K562 (cell line): Measurements from ENCODE around the gene FKBP1B. TPM values are rescaled to one million over a fixed set of nuclear protein-coding genes. Genes with fewer than 3 reads are reported as not detected.

Source experiments
- ATAC-seq: fragments of 200-7000 bp; cut with Tn5 transposase; 3 replicates; pipeline ENCODE4 v1.9.1; 2020; ENCODE audit warnings: moderate library complexity
- BruUV-seq: library from RNA; stranded (reverse); fragments of 400-500 nt; replicated peaks from 2 replicates; lab custom pipeline; 2021; lab: Mats Ljungman, UMichigan
- CTCF ChIA-PET: fragments of 300-600 bp; formaldehyde crosslinking; extraction: SDS; loops from one replicate; lab custom pipeline; 2021; ENCODE audit warnings: low intra/inter-chr PET ratio; lab: Yijun Ruan, JAX
- POLR2A ChIA-PET: fragments of 300-600, 350-650 bp; sonication (Branson Sonifier 250); formaldehyde crosslinking; extraction: SDS; loops from one replicate; lab custom pipeline; 2021; ENCODE audit warnings: antibody characterized with exemption, inconsistent platforms; lab: Yijun Ruan, JAX
- DNase-seq, 4 experiments: peaks; one replicate each; pipeline versions ENCODE4 v3.0.0 to v3.0.0-alpha.2; 2011 to 2018; ENCODE audit warnings: low spot score in 3 of 4, mixed read lengths in 3 of 4; ENCODE audit errors: extremely low read depth in 1 of 4
- FAIRE-seq: peaks from 2 replicates; lab custom pipeline; 2011; peaks lifted over from hg19 to GRCh38; lab: Jason Lieb, UNC
- H2AFZ ChIP-seq: 2 replicates; pipeline ENCODE4 v1.6.0; 2011; ENCODE audit warnings: low read depth, low read length, control low read depth, inconsistent platforms
- H3K27ac ChIP-seq: fragments of 200-600 bp; 3 replicates; pipeline ENCODE4 v1.8.0; 2011; ENCODE audit warnings: low read depth, mild to moderate bottlenecking, control low read depth, inconsistent platforms, low read length, moderate library complexity, mixed read lengths; ENCODE audit errors: extremely low read depth
- H3K27me3 ChIP-seq, 2 experiments: fragments of 300-600 bp in 1 of 2; 2 replicates in 1 of 2; 3 replicates in 1 of 2; pipeline versions ENCODE4 v1.6.0 to v1.8.0; 2011; ENCODE audit warnings: inconsistent platforms in 2 of 2, low read length in 2 of 2, mild to moderate bottlenecking in 1 of 2, mixed read lengths in 1 of 2, moderate library complexity in 1 of 2; ENCODE audit not compliant: control insufficient read depth in 2 of 2, insufficient read depth in 2 of 2
- H3K36me3 ChIP-seq: fragments of 300-600 bp; 3 replicates; pipeline ENCODE4 v1.8.0; 2011; ENCODE audit warnings: mild to moderate bottlenecking, low read length, inconsistent platforms; ENCODE audit not compliant: control insufficient read depth, insufficient read depth
- H3K4me1 ChIP-seq, 2 experiments: fragments of 200-600 bp in 1 of 2; replicated peaks in 1 of 2; 2 replicates in 1 of 2; 3 replicates in 1 of 2; pipeline versions ENCODE4 v1.5.1 to v1.8.0; 2011; ENCODE audit warnings: inconsistent platforms in 2 of 2, low read length in 2 of 2, mild to moderate bottlenecking in 1 of 2, mixed read lengths in 1 of 2, moderate library complexity in 1 of 2; ENCODE audit not compliant: control insufficient read depth in 2 of 2, insufficient read depth in 2 of 2
- H3K4me2 ChIP-seq: 2 replicates; pipeline ENCODE4 v1.6.1; 2011; ENCODE audit warnings: low read length, control low read depth, inconsistent platforms, mixed read lengths; ENCODE audit not compliant: insufficient read depth
- H3K4me3 ChIP-seq: fragments of 200-600 bp; sonication (generic), shearing (Covaris generic); 2 replicates; pipeline ENCODE4 v1.5.1; 2016; ENCODE audit warnings: control low read depth, inconsistent platforms
- H3K79me2 ChIP-seq: fragments of 200-600 bp; 3 replicates; pipeline ENCODE4 v1.8.0; 2011; ENCODE audit warnings: low read length, inconsistent platforms; ENCODE audit not compliant: control insufficient read depth, insufficient read depth
- H3K9ac ChIP-seq, 2 experiments: 2 replicates each; pipeline versions ENCODE4 v1.6.0 to v1.6.1; 2011; ENCODE audit warnings: low read depth in 2 of 2, low read length in 2 of 2, control low read depth in 1 of 2, inconsistent platforms in 1 of 2, mild to moderate bottlenecking in 1 of 2, mixed read lengths in 1 of 2; ENCODE audit not compliant: insufficient read depth in 1 of 2
- H3K9me1 ChIP-seq: one replicate; pipeline ENCODE4 v1.6.0; 2011; ENCODE audit warnings: inconsistent platforms, mild to moderate bottlenecking, low read length, moderate library complexity; ENCODE audit not compliant: control insufficient read depth, insufficient read depth
- H3K9me3 ChIP-seq: replicated peaks from 2 replicates; pipeline ENCODE4 v1.5.1; 2011; ENCODE audit warnings: low read depth, low read length, inconsistent platforms; ENCODE audit not compliant: control insufficient read depth, insufficient read depth
- H4K20me1 ChIP-seq: replicated peaks from 2 replicates; pipeline ENCODE4 v1.6.1; 2011; ENCODE audit warnings: low read length, inconsistent platforms, mixed read lengths; ENCODE audit not compliant: control insufficient read depth, insufficient read depth
- CBFA2T2 ChIP-seq: fragments of 450-650 bp; conservative IDR thresholded peaks from 2 replicates; pipeline ENCODE4 v1.6.1; 2017; ENCODE audit warnings: mild to moderate bottlenecking
- CBX1 ChIP-seq: sonication (generic); IDR thresholded peaks from 2 replicates; pipeline ENCODE4 v1.6.1; 2016; ENCODE audit warnings: antibody characterized with exemption, low read depth, mild to moderate bottlenecking
- CHD2 ChIP-seq: IDR thresholded peaks from 2 replicates; pipeline ENCODE4 v1.6.1; 2011; ENCODE audit warnings: low read depth, low read length
- E2F6 ChIP-seq, 2 experiments: IDR thresholded peaks; 2 replicates each; pipeline ENCODE4 v1.6.1; 2011; ENCODE audit warnings: borderline replicate concordance in 1 of 2, control low read depth in 1 of 2, low read depth in 1 of 2, low read length in 1 of 2, mild to moderate bottlenecking in 1 of 2, mixed read lengths in 1 of 2, moderate library complexity in 1 of 2; ENCODE audit not compliant: insufficient read depth in 1 of 2, insufficient read length in 1 of 2, poor library complexity in 1 of 2, severe bottlenecking in 1 of 2; ENCODE audit errors: extremely low read depth in 1 of 2
- HMGN3 ChIP-seq: IDR thresholded peaks from 2 replicates; pipeline ENCODE4 v1.6.1; 2011; ENCODE audit warnings: borderline replicate concordance, low read depth, mild to moderate bottlenecking, mixed read lengths, low read length; ENCODE audit not compliant: insufficient read length; ENCODE audit errors: extremely low read depth
- IFI16 ChIP-seq: fragments of 250-450 bp; sonication (Bioruptor Pico); IDR thresholded peaks from 2 replicates; pipeline ENCODE4 v2.1.2; 2022; ENCODE audit warnings: mild to moderate bottlenecking, inconsistent platforms
- LARP7 ChIP-seq: fragments of 450-650 bp; IDR thresholded peaks from 2 replicates; pipeline ENCODE4 v1.6.1; 2016
- MXI1 ChIP-seq: IDR thresholded peaks from 2 replicates; pipeline ENCODE4 v1.6.1; 2011; ENCODE audit warnings: low read depth, mild to moderate bottlenecking, improper control_type of control experiment, low read length
- POLR2G ChIP-seq: fragments of 200-400 bp; formaldehyde crosslinking; IDR thresholded peaks from 2 replicates; pipeline ENCODE4 v1.6.1; 2017; ENCODE audit warnings: low read depth, mild to moderate bottlenecking, antibody characterized with exemption, low read length, moderate library complexity
- RBM39 ChIP-seq: fragments of 200-400 bp; formaldehyde crosslinking; optimal IDR thresholded peaks from 2 replicates; pipeline ENCODE3; 2018; ENCODE audit warnings: low read depth, low read length
- SMARCE1 ChIP-seq: fragments of 450-650 bp; IDR thresholded peaks from 2 replicates; pipeline ENCODE4 v1.7.1; 2016; ENCODE audit warnings: mild to moderate bottlenecking
- SUPT5H ChIP-seq: fragments of 450-650 bp; IDR thresholded peaks from 2 replicates; pipeline ENCODE4 v1.6.1; 2016
- TBP ChIP-seq: optimal IDR thresholded peaks from 2 replicates; pipeline ENCODE3; 2011; ENCODE audit warnings: low read depth, low read length, improper control_type of control experiment
- ZNF3 ChIP-seq: fragments of 250-450 bp; sonication (Bioruptor Pico); IDR thresholded peaks from 2 replicates; pipeline ENCODE4 v1.5.0; 2021; ENCODE audit warnings: mild to moderate bottlenecking, moderate library complexity
- ZNF354B ChIP-seq: fragments of 250-450 bp; sonication (Bioruptor Pico); IDR thresholded peaks from 2 replicates; pipeline ENCODE4 v1.4.0; 2020
- WGBS: fragments of 100-300 bp; shearing (Covaris generic); methylation state at CpG from one replicate; pipeline ENCODE4 v1.1.6; 2016; ENCODE audit warnings: low coverage, mixed read lengths; ENCODE audit not compliant: insufficient coverage; ENCODE audit errors: missing lambda C conversion rate; 5-methylcytosine and 5-hydroxymethylcytosine counted together
- in situ Hi-C: fragments of 300-500 bp; cut with MboI; formaldehyde crosslinking; loops from 4 replicates; pipeline ENCODE4 v1.15.0; 2018; ENCODE audit warnings: inconsistent platforms, mixed read lengths
- intact Hi-C: fragments of 100-400 bp; cut with micrococcal nuclease; formaldehyde crosslinking; loops from 2 replicates; pipeline ENCODE4 v1.14.2; 2022
- polyA plus RNA-seq, 8 experiments: library from polyadenylated mRNA; depleted of rRNA in 4 of 8; stranded (reverse) in 5 of 8; unstranded in 3 of 8; fragments of >200 nt; fragmentation: Nextera tagmentation in 2 of 8; fragmentation: Illumina TruSeq in 1 of 8; extraction: Ambion mirVana in 2 of 8; extraction: Trizol in 1 of 8; gene quantifications; 2 replicates each; pipeline versions ENCODE4 v1.2.1 to v1.2.3, GENCODE V29; 2011 to 2014; ENCODE audit warnings: inconsistent platforms in 1 of 8, missing spikeins in 1 of 8
- total RNA-seq, 7 experiments: library from RNA; depleted of rRNA in 6 of 7; stranded (reverse); fragments of >200 nt in 6 of 7; fragmentation: Illumina TruSeq in 2 of 7; extraction: Trizol in 2 of 7; gene quantifications; 2 replicates each; pipeline versions ENCODE4 v1.2.1 to v1.2.3, GENCODE V29; 2011 to 2021; ENCODE audit warnings: low replicate concordance in 1 of 7
- TF ChIP-seq, protein P1 (sequence below): fragments of 200-800 bp; sonication (Bioruptor generic); IDR thresholded peaks from 2 replicates; pipeline ENCODE4 v1.6.1; 2017; ENCODE audit warnings: missing genetic modification characterization, missing compliant biosample characterization
- TF ChIP-seq, protein P2 (sequence below), 3 experiments: fragments of 200-800 bp in 1 of 3; sonication (Bioruptor generic) in 1 of 3; sonication (generic) in 1 of 3; formaldehyde crosslinking in 1 of 3; IDR thresholded peaks; 2 replicates each; pipeline versions ENCODE4 v1.6.1 to v1.8.0; 2016 to 2022; ENCODE audit warnings: mild to moderate bottlenecking in 2 of 3, missing compliant biosample characterization in 2 of 3, missing genetic modification characterization in 2 of 3, missing genetic modification reagents in 1 of 3

FKBP1B gene
- total and polyA plus RNA-seq, 9 of the 15 experiments (the other 6 are each of a cell fraction or from before 2014, with no cell fraction given): 0.58 to 9.4 (median 1.6) TPM

DNA sequence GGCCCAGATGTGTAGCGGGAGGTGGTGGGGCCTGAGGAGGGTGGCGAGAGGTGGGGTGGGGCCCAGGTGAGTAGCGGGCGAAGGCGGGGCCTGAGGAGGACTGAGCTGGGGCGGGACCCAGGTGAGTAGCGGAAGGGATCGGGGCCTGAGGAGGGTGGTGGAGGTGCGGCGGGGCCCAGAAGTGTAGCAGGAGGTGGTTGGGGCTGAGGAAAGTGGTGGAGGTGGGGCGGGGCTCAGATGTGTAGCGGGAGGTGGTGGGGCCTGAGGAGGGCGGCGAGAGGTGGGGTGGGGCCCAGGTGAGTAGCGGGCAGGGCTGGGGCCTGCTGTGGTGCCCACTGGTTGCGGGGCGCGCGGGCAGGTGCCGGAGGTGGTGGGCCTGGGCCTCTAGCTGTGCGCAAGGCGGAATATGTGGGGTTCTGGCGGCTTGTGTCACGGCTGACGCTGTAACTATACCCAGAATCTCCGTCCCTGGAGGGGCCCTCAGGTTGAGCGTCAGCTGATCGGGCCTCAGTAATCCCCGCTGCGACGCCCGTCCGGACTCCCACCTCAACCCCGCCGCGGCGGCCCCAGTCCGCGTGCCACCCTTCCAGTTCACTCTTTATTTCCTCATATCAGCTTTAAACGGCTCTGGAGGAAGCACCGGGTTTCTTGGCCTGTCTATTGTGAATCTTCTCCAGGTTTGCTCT lies 27.5 kb downstream of the FKBP1B start:
- Histone ChIP-seq H3K79me2 (peaks cover 41% of the 10 kb centered on the region), H3K4me2 (peak overlapping the region; percentile 99), H3K27me3 (no peaks in the 10 kb centered on the region), H3K4me3 (peak overlapping the region; percentile 58), H3K27ac (peak overlapping the region; percentile 60), H3K36me3 (peaks cover 32% of the 10 kb centered on the region), H3K9ac (peak overlapping the region; percentile 66 to 92), H4K20me1 (no peaks in the 10 kb centered on the region), H3K4me1 (peaks cover 9 to 15% of the 10 kb centered on the region in 2 experiments; a peak in 4 of 5 replicates), H2AFZ (peak overlapping the region; percentile 82), H3K9me1 (no peaks in the 10 kb centered on the region), H3K9me3 (no peaks in the 10 kb centered on the region)
- BruUV-seq: no TSS peak
- ChIA-PET POLR2A (interaction anchor here (0.5 to 1.9 kb wide), 11 partner anchors 10 to 1801 kb away, joined by 3 to 16 read pairs (median 6); partner anchors contain the start of genes ASXL2, ATAD2B, MFSD2B and WDCP), CTCF (no interaction called here)
- under 1% methylated on average over 23 of the region's 41 CpGs for WGBS
- intact Hi-C loops: loop anchor here (1.0 to 2.0 kb wide), 3 partner anchors 30 to 150 kb away; partner anchors contain the start of genes ATAD2B and WDCP
- peak; percentile 62 for ATAC-seq
- FAIRE-seq: no peak
- DNase-seq: peak in 2 of 4 experiments; percentile 12 to 42
- in situ Hi-C loops: no loop called here
- TF ChIP-seq CHD2: no peak
- peak; percentile 36 for TF ChIP-seq SUPT5H
- TF ChIP-seq SMARCE1: 0 out of 2 replicates have a peak, but pooled peaks have one; percentile 18
- no peak for TF ChIP-seq IFI16
- TF ChIP-seq ZNF3 (CRISPR knock-in tag): no peak
- 0 out of 2 replicates have a peak, but pooled peaks have one; percentile 7 for TF ChIP-seq POLR2G
- TF ChIP-seq CBX1: no peak
- TF ChIP-seq MXI1: no peak
- TF ChIP-seq, protein P1, sequence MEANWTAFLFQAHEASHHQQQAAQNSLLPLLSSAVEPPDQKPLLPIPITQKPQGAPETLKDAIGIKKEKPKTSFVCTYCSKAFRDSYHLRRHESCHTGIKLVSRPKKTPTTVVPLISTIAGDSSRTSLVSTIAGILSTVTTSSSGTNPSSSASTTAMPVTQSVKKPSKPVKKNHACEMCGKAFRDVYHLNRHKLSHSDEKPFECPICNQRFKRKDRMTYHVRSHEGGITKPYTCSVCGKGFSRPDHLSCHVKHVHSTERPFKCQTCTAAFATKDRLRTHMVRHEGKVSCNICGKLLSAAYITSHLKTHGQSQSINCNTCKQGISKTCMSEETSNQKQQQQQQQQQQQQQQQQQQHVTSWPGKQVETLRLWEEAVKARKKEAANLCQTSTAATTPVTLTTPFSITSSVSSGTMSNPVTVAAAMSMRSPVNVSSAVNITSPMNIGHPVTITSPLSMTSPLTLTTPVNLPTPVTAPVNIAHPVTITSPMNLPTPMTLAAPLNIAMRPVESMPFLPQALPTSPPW (CRISPR knock-in tag): peak; percentile 51
- peak; percentile 32 for TF ChIP-seq HMGN3
- TF ChIP-seq TBP: no peak
- no peak for TF ChIP-seq ZNF354B
- TF ChIP-seq, protein P2, sequence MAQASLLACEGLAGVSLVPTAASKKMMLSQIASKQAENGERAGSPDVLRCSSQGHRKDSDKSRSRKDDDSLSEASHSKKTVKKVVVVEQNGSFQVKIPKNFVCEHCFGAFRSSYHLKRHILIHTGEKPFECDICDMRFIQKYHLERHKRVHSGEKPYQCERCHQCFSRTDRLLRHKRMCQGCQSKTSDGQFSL (CRISPR knock-in tag; IDR thresholded peaks at IDR 0.05): 0 out of 2 replicates have a peak, but pooled peaks have one; percentile 12
- TF ChIP-seq, protein P2 (tag; IDR thresholded peaks at IDR 0.05): no peak
- 0 out of 2 replicates have a peak, but pooled peaks have one; percentile 62 for TF ChIP-seq LARP7
- TF ChIP-seq CBFA2T2: no peak
- TF ChIP-seq E2F6 (IDR thresholded peaks at IDR 0.05; ENCODE audit: borderline replicate concordance in 1 of 2, extremely low read depth in 1 of 2, insufficient read depth in 1 of 2, insufficient read length in 1 of 2, low read depth in 1 of 2, low read length in 1 of 2, poor library complexity in 1 of 2, severe bottlenecking in 1 of 2): peak in 1 of 2 experiments; percentile 50
- TF ChIP-seq RBM39: no peak
